Fibroblast of upper back skin (primary cell): ENCODE data around the gene XIST.
"Not testable (repeated sequence)": the region's sequence is repeated elsewhere in the genome, so short reads cannot be mapped to it uniquely, and the experiment has no call there.

Experiments
- DNase-seq: peaks from one replicate; pipeline ENCODE4 v3.0.0-alpha.2; 2013

Gene XIST

DNA sequence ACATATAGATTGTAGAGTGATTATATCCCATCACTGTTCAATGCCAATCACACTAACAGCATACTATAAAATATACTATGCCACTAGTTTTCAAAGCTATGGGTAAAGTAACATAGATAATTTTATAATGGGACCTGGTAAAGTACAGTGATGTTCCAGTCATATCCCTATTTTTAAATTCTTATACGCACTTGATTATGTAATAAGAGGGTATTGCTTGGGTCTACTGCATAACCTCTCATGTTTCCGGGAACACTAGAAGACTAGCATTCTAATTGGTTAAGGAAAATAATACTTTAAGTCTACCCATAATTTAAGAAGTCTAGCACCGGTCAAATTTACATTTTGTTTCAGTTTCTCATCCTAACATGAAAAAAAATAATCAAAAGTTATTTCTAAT, 14.4 kb downstream of the XIST start:
- no peak for DNase-seq

DNA sequence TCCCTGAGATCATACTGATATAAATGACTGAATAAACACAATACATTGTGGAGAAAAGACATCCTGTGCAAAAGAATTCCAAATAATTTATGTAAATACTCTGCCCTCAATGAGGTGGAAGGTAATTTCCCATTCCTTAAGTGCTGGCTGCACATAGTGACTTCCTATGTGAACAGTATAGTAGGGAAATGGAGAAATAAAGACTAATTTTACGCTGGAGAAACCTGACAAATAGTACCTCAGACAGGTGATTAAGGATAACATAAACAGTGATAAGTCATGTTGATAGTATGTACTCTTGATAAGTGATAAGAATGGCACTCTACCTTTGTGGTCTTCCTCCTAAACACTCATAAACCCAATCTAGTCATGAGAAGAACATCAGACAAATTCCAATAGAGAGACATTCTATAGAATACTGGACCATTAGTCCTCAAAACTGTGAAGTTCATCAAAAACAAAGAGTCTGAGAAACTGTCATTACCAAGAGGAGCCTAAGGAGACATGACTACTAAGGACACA, 15.5 kb downstream of the XIST start:
- no peak for DNase-seq

DNA sequence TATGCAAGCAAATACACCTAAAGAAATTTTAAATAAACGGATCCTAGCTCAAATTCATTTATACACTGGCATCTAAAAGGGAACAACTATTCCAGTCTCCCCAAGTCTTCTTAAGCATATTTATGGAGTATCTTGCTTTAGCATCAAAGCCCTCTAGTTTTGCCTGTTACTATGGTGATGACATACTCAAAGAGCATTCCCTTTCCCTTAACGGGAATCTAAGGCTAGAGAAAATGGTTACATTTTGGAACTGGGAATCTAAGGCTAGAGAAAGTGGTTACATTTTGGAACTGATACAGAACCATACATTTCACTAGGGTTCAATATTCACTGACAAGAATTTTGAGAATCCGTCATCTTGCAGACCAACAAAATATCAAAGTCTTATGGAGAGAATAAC, 18.3 kb downstream of the XIST start:
- DNase-seq = no peak

GRCh38 chrX:73832319-73832718, 20.2 kb downstream of the XIST start:
- DNase-seq = no peak

- no peak for DNase-seq
These were observed 21.0 kb downstream of the XIST start for GRCh38 chrX:73831500-73831899.

- DNase-seq = no peak
These were observed 21.8 kb downstream of the XIST start for GRCh38 chrX:73830489-73831414.

- no peak for DNase-seq
These were observed 22.5 kb downstream of the XIST start for GRCh38 chrX:73829890-73830466.

GRCh38 chrX:73828080-73828720, 24.3 kb downstream of the XIST start:
- DNase-seq = no peak

- no peak for DNase-seq
These were observed 25.1 kb downstream of the XIST start for GRCh38 chrX:73827406-73827805.

DNA sequence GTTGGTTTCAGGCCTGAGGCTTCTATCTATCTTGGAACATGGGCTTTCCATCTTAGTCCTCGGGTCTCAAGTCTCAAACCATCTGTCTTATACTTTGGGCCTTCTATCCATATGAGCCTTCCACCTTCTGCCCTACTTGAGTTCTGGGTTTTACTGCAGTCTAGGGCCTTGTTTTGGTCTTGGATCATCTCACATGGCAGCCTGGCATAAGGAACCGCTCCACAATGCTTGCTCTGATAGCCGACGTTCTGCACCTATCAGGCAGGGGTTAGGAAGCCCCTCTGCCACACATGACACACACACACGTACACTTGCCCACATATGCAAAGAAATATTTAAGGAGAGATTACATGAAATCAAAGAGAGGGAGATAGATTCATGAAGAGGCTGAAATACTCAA, 25.5 kb downstream of the XIST start:
- DNase-seq = no peak

GRCh38 chrX:73825569-73825968, 26.9 kb downstream of the XIST start:
- no peak for DNase-seq

DNA sequence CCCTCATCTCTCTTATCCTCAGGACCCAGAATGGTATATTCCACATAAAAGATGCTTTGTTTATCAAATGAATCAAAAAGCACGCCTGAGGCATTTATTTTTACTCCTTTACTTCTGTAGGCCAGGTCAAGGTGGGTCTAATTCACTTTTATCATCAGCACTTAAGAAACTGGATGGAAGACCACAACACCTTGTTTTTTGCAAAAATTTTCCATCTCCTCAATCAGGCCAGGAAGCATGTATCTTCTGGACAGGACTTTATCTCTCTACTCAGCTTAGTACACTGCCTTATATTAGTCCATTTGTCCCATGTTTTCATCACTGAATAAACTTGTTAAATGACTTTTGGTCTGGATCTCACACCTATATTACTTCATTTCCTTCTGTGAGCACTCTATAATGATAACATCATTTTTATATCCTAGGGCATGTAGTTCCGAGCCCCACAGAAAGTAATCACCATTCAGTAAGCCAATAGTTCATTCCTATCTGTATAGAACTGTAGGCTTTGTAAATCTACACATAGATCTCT, 29.0 kb downstream of the XIST start:
- DNase-seq = no peak

- no peak for DNase-seq
These were observed 29.7 kb downstream of the XIST start for GRCh38 chrX:73822775-73823174.

DNA sequence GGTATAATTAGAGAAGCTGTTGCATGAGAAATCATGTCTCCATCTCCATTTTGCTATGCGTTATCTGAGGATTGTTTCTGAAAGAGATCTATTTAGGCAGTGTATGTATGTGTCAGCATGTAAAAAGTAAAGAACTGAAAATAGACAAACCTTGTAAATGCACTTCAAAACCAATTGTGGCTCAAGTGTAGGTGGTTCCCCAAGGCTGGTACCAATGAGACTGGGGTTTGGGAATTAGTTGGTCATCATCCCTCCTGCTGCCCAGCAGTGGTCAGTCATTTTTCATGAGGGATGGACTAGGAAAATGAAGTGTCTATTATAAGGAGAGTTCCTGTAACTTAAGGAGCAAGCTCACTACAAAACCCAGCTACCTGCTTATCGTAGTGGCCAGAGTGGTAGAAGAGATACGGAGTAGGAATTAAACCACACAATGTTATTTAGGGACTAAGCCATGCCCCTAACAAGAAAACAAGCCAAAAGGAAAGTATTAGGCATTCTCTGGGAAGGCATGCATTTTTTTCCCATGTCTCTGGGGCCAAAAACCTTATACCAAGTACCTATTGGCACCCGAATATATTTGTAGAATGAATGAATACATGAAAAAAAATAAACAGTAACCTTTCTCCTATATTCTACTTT, 30.5 kb downstream of the XIST start:
- no peak for DNase-seq

DNA sequence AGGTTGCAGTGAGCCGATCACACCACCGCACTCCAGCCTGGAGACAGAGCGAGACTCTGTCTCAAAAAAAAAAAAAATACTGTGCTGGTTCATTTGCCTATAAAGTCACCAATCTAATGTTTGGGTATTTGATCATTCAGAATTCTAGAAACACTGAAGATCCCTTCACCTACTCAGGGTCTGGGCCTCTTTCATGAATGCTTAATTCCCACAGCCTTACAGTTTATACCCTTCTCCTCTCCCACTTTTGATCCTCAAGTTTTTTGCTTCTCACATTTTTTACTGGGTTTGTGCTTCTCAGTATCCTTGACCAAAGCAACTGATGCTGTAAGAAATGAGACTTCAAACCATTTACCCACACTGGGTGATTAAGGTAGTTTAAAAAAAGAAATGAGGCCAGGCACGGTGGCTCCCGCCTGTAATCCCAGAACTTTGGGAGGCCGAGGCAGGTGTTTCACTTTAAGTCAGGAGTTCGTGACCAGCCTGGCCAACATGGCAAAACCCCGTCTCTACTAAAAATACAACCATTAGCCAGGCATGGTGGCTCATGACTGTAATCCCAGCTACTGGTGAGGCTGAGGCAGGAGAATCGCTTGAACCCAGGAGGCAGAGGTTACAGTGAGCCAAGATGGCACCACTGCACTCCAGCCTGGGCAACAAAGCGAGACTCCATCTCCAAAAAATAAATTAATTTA, 32.5 kb downstream of the XIST start:
- not testable (repeated sequence) for DNase-seq

DNA sequence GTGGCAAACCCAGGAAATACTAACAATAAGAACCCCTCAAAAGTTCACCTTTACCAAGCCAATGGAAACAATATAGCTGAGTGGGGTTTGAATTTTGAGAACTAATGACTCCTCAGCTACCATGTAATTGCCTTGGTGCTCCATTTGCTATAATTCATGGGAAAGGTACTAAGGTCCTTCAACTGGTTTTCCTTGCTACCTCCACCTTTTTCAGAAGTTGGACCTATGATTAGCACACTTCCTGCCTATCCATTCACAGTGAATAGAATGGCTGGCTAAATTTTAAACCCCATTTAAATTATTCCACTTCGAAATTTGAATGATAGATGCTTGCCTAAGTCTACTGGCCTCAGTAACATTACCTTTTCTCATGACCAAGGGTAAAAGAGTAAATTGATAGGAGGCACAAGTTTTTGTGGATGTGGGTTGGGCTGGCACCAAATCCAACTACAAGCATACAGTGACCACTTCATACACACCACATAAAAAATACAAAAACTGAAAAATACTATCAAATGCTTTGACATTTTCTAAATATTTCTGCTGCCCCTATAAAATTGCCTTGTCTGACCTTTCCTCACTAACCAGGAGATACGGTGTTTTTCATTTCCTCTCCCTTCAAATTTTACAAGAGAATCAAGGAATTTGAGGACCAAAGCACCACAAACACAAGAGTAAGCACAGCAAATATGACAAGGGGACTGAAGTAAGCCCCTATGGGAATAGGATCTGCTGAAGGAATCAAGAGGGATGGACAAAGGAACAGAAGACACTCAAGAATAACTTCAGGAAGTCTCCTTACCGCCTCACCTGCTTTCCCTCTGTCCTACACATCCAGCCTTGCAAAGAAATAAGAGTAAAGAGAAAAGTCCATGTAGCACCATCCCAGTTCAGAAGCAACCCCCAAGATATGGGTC, 34.1 kb downstream of the XIST start:
- DNase-seq = no peak

DNA sequence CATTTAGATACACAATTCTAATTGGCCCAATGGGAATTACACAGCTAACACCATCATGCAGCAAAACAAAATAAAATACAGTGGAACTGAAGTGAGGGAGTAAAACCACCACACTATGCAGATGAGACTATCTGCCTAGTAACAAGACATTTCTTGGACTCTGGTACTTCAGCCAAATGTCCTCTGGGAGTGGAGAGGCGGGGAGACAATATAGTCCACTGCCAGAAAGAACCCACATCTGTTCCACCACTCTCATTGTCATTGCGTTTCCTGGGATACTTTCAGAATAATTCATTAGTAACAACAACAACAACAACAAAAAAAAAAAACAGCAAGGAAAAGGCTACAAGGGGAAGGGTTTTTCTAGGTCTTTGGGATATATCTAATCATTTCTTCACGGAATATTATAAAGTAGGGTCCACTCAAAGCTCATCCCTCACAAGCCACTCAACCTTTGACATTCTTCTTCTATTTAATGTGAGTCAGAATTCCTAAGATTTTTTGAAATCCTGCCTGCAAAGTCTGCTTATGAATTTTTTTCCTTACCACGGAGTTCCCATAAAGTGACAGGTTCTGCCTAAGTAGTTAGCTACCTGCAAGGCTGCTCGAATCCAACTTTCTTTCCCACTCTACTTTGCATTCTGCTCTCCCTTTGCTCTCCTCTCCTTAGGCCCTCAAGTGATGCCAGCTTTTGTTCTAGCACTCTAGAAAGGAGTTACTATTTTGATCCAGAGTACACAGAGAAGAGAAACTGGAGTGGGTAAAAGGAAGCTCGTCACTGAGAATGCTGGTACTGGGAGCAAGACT, 34.9 kb downstream of the XIST start:
- DNase-seq = no peak

GRCh38 chrX:73812256-73812655, 40.3 kb downstream of the XIST start:
- DNase-seq = peak; percentile 2

DNA sequence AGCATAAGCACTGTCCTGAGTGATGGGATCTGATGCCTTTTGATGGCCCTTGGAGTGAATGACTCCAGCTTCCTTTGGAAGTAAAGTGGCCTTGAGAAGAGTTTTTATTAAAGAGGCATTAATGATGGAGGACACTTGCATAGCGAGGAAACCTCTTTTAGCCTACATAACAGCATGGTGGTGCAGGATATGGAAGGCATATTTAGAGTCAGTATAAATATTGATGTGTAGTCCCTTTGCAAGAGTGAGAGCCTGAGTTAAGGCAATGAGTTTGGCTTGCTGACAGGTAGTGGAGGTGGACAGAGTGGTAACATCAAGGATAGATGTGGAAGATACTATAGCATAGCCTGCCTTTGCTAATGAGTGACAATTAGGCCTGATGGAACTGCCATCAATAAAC, 48.4 kb downstream of the XIST start:
- DNase-seq = not testable (repeated sequence)

DNA sequence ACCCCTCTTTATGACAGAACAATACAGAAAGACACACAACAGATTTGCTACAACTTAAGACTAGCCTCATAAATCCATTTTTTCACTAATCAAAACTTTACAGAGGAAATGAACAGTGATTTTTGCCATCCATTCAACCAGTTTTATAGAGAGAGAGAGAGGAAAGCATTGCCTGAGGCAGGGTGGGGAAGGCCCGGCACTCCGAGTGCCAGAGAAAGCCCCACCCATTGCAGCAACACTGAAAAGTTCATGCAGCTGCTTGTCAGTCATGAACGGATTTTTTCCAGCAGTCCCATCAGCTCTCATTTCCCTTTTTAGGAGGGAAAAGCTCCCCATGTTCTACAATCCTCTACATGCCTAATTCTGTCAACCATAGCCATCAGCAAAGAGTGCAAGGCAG, 52.6 kb downstream of the XIST start:
- DNase-seq = no peak
